ENCODE results near the gene SH3YL1.

DNA sequence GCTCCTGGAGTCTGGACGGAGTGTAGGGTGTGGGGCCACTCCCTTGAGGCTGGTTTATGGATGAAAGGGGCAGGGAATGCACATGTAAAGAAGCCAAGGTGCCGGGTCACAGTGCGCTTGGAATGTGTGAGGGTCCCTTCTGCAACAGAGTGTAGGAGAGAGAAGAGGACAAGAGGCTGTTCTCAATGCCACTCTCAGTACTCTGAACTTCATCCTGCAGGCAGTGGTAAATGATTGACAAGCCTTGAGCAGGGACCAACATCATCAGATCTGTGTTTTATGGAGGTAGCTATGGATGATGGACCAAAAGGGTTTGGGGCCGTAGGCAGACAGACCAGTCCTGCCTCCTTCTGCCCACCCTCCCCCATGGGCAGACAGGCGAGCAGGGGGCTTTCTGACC is 31.3 kb upstream of the SH3YL1 start:
- TF ChIP-seq EP300 (IDR thresholded peaks at IDR 0.05; ENCODE audit: borderline replicate concordance in 1 of 2, low read depth in 1 of 2, low read length in 1 of 2) (no peak), EZH2phosphoT487 (IDR thresholded peaks at IDR 0.05; ENCODE audit: borderline replicate concordance, low read depth) (no peak), NFIC (IDR thresholded peaks at IDR 0.05; ENCODE audit: borderline replicate concordance) (no peak), MXI1 (IDR thresholded peaks at IDR 0.05; ENCODE audit: low read depth, low read length) (no peak), JUND (IDR thresholded peaks at IDR 0.05) (no peak), YY1 (IDR thresholded peaks at IDR 0.05; ENCODE audit: low read depth) (no peak), USF2 (IDR thresholded peaks at IDR 0.05; ENCODE audit: borderline replicate concordance, low read depth, low read length) (no peak), RAD21 (IDR thresholded peaks at IDR 0.05; ENCODE audit: low read length) (no peak), POLR2AphosphoS5 (IDR thresholded peaks at IDR 0.05; ENCODE audit: low read depth, low read length) (no peak), CHD2 (IDR thresholded peaks at IDR 0.05; ENCODE audit: low read length, partially characterized antibody) (no peak), IRF3 (IDR thresholded peaks at IDR 0.05; ENCODE audit: low read depth, low read length) (no peak), ELF1 (IDR thresholded peaks at IDR 0.05) (no peak), FOXM1 (IDR thresholded peaks at IDR 0.05; ENCODE audit: low read depth) (no peak)
- TF ChIP-seq, protein P1, sequence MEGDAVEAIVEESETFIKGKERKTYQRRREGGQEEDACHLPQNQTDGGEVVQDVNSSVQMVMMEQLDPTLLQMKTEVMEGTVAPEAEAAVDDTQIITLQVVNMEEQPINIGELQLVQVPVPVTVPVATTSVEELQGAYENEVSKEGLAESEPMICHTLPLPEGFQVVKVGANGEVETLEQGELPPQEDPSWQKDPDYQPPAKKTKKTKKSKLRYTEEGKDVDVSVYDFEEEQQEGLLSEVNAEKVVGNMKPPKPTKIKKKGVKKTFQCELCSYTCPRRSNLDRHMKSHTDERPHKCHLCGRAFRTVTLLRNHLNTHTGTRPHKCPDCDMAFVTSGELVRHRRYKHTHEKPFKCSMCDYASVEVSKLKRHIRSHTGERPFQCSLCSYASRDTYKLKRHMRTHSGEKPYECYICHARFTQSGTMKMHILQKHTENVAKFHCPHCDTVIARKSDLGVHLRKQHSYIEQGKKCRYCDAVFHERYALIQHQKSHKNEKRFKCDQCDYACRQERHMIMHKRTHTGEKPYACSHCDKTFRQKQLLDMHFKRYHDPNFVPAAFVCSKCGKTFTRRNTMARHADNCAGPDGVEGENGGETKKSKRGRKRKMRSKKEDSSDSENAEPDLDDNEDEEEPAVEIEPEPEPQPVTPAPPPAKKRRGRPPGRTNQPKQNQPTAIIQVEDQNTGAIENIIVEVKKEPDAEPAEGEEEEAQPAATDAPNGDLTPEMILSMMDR (IDR thresholded peaks at IDR 0.05), result no peak

Data from SK-N-SH (cell line).